D721Med (cell line): ENCODE results near the gene EIF2B5.
A peak's percentile ranks its signal among the peaks of the same experiment; 100 is the strongest.

Experiments
- DNase-seq: peaks from one replicate; pipeline ENCODE4 v3.0.0; 2011; ENCODE audit warnings: low spot score; ENCODE audit not compliant: insufficient read length
- FAIRE-seq: peaks from 2 replicates; lab custom pipeline; 2011; peaks lifted over from hg19 to GRCh38; lab: Jason Lieb, UNC
- TF ChIP-seq, protein P1 (sequence below): IDR thresholded peaks from 2 replicates; pipeline ENCODE4 v1.5.1; 2012; ENCODE audit warnings: mild to moderate bottlenecking, control low read depth; ENCODE audit not compliant: insufficient read depth; ENCODE audit errors: missing control alignments

Gene EIF2B5

DNA sequence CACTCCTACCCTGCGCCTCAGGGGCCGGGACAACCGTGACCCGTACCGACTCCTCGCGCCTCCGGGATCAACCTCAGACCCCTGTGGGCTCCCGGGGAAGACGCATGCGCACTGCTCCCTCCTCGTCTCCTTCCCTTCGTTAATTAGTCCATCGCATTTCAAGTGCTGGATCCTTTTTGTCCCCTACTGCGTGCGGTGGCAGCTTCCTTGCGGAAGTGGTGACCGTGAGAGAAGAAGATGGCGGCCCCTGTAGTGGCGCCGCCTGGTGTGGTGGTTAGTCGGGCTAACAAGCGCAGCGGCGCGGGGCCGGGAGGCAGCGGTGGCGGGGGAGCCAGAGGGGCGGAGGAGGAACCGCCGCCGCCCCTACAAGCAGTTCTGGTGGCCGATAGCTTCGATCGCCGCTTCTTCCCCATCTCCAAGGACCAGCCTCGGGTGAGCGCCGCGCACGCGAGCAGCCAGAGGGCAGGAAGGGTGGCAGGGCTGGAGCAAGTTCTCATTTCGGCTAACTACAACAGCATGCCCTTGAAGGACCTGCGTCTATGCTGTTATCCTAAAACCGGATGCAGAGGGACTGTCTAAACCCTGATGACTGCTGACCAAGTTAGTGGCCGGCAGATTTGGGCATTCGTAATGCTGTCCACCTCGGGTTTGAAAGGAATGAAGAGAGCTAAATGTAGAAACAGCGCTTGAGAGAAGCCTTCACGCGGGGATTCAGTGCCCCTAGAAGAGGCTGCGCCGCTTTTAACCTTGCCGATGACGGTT is at the start of gene EIF2B5:
TSS of gene EIF2B5 (plus strand) at position 210 of the 762 bp plus-strand sequence. CDS start at position 238, 28 bp downstream.
- DNase-seq (peak; percentile 76), FAIRE-seq (peak; percentile 61)
- TF ChIP-seq, protein P1, sequence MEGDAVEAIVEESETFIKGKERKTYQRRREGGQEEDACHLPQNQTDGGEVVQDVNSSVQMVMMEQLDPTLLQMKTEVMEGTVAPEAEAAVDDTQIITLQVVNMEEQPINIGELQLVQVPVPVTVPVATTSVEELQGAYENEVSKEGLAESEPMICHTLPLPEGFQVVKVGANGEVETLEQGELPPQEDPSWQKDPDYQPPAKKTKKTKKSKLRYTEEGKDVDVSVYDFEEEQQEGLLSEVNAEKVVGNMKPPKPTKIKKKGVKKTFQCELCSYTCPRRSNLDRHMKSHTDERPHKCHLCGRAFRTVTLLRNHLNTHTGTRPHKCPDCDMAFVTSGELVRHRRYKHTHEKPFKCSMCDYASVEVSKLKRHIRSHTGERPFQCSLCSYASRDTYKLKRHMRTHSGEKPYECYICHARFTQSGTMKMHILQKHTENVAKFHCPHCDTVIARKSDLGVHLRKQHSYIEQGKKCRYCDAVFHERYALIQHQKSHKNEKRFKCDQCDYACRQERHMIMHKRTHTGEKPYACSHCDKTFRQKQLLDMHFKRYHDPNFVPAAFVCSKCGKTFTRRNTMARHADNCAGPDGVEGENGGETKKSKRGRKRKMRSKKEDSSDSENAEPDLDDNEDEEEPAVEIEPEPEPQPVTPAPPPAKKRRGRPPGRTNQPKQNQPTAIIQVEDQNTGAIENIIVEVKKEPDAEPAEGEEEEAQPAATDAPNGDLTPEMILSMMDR = peak; percentile 40

DNA sequence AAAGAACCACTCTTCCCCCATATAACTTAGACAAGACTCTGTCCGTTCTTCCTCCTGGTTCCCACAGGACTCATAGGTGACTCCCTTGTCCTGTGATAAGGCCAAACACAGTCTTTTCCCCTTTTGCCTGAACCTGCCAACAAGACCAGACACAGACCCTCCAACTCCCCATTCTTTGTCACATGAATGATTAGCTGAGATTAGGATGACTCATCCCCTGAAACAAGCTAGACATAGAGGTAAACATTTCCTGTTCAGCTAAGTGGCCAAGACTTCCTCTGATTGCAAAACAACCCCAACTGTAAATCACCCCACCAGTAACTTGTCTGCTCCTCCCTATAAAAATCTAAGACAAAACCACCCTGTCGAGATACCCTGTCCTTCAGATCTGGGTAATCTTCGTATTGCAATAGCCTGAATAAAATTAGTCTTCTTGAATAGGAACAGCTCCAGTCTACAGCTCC is 49.7 kb upstream of the EIF2B5 start:
- DNase-seq (no peak), FAIRE-seq (no peak)
- TF ChIP-seq, protein P1 = no peak

DNA sequence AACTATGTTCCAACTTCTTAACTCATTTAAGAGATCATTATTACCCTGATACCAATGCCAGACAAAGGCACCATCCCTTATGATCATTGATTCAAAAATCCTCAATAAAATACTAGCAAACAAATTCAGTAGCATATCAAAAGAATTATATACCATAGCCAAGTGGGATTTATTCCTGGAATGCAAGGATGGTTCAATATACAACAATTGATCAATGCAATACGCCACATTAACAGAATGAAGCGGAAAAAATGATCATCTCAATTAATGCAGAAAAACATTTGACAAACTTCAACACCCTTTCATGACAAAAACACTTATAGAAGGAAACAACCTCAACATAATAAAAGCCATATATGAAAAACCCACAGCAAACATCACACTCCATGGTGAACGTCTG is 43.0 kb upstream of the EIF2B5 start:
- TF ChIP-seq, protein P1 = no peak
- DNase-seq (no peak), FAIRE-seq (no peak)

DNA sequence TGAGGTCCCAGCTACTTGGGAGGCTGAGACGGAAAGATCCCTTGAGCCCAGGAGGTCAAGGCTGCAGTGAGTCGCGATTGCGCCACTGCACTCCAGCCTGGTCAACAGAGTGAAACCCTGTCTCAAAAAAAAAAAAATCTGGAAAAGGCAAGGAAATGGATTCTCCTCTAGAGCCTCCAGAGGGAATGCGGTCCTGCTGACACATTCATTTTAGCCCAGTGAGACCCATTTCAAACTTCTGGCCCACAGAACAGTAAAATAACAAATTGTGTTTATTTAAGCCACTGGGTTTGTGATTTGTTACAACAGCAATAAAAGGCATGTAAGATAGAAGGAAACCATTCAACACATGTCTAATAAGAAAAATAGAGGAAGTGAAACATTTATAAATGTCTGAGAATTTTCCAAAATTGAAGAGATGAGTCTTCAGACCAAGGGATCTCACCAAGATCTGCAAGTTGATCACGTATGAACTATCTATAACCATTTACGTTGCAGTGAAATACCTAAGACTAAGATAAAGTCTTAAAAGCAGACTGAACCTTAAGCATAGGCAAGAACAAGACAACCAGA is 38.3 kb upstream of the EIF2B5 start, which contains the start of gene HTR3E:
TSS of gene HTR3E (plus strand) at position 254 of the 573 bp plus-strand sequence. CDS start 466 bp downstream, outside the sequence.
- TF ChIP-seq, protein P1 = no peak
- DNase-seq (no peak), FAIRE-seq (no peak)

DNA sequence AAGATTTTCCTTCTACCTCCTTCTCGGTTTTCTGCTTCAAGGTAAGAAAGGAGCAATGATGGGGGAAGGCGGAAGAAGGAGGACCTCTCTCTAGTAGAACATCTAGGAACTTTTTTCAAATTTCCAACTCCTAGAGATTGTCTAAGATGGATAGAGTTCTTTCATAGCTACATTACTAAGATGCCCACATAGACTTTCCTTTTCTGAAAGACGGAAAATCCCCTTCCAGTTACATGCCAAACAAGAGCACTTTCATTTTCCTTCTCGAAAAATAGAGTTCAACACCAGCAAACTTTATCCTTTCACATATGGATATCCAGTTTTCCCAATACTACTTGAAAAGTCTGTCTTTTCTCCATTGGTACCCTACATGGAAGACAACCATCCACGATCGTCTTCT is 37.6 kb upstream of the EIF2B5 start:
- no peak for DNase-seq
- no peak for FAIRE-seq
- TF ChIP-seq, protein P1 = no peak

DNA sequence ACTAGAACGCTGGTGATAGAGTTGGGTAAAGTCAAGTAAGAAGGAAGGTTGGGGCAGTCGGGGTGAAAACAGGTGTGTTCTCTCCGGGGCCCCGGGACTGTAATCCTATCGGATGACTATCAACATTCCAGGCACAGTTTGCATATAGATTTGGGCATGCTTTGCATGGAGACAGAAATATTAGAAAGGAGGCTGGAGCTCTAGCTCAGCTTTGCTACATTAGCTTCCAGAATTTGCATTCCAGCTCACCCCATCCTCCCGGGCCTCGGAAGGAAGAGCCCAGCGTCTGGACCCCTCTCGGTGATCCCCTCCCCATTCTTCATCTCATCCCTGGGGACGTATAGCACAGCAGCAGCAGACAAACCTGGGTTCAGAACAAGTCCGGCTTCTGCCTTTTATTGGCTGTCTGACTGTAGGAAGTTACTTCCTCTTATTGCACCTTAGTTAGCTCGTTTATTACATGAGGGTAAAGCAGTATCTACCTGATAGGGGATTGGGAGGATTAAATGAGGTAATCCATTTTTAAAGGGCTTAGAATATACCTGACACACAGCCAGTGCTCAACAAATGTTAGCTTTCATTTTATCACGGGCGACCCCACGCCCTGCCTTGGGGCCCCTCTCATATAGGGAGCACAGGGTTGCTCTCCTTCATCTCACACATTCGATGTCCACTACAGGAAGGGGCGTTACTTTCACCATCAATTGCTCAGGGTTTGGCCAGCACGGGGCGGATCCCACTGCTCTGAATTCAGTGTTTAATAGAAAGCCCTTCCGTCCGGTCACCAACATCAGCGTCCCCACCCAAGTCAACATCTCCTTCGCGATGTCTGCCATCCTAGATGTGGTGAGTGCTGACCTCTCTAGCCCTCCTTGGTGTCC is 35.1 kb upstream of the EIF2B5 start:
- TF ChIP-seq, protein P1 = no peak
- FAIRE-seq (no peak), DNase-seq (no peak)
